ENCODE results near the gene ZNF548. TPM values are rescaled to one million over a fixed set of nuclear protein-coding genes. Genes with fewer than 3 reads are reported as not detected.

ZNF548 gene
- total RNA-seq, 2 donors from 2014 or later = 8.1 to 10.7 TPM

DNA sequence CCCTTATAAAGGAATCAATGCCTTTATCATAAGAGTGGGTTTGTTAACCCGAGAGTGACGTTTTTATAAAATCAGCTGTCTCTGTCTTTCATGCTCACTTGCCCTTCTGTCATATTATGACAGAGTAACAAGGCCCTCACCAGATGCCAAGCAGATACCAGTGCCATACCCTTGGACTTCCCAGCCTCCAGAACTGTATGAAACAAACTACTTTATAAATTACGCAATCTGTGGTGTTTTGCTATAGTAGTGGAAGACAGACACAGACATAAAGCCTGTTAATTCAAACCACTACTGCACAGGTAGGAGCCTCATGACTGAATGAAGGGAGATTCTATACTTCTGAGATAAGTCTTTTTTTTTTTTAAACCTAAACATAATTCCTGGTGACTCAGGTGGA is 62.7 kb downstream of the ZNF548 start:
- intact Hi-C loops (cut with DNase I, micrococcal nuclease) = no loop called here
- ATAC-seq = no peak
- DNase-seq = no peak

Other genes with a start within 250 kb of the ZNF548 start
- not detected for gene ZIM3, start 244.7 kb upstream of the ZNF548 start, total RNA-seq
- gene DUXA, start 222.4 kb upstream of the ZNF548 start, total RNA-seq = not detected
- gene ZNF264, start 198.4 kb upstream of the ZNF548 start, total RNA-seq = 10 to 100 TPM; 28.2 to 29.4 TPM
- gene AURKC, start 158.8 kb upstream of the ZNF548 start, total RNA-seq = under 1 TPM; 0.67 to 0.89 TPM
- 10 to 100 TPM in 1 of 2 donors, 1 to 10 TPM in 1; 9.5 to 10.4 TPM for gene ZNF805, start 149.2 kb upstream of the ZNF548 start, total RNA-seq
- gene ZNF460, start 109.4 kb upstream of the ZNF548 start, total RNA-seq = 10 to 100 TPM; 33.1 to 41.6 TPM
- 1 to 10 TPM; 2.8 to 3.5 TPM for gene ZNF543, start 69.4 kb upstream of the ZNF548 start, total RNA-seq
- 1 to 10 TPM; 3.0 to 3.3 TPM for gene ZNF304, start 38.6 kb upstream of the ZNF548 start, total RNA-seq
- gene TRAPPC2B, start 26.3 kb upstream of the ZNF548 start, total RNA-seq = 1 to 10 TPM; 4.4 to 4.5 TPM
- gene ZNF547, start 26.3 kb upstream of the ZNF548 start, total RNA-seq = 1 to 10 TPM; 1.4 to 1.8 TPM
- 10 to 100 TPM in 1 of 2 donors, 1 to 10 TPM in 1; 7.7 to 12.1 TPM for gene ZNF17, start 21.3 kb downstream of the ZNF548 start, total RNA-seq
- 1 to 10 TPM; 7.3 to 8.3 TPM for gene ZNF749, start 45.5 kb downstream of the ZNF548 start, total RNA-seq
- gene VN1R1, start 67.3 kb downstream of the ZNF548 start, total RNA-seq = under 1 TPM; 0.37 to 0.50 TPM
- 1 to 10 TPM; 3.2 to 3.8 TPM for gene ZNF772, start 87.7 kb downstream of the ZNF548 start, total RNA-seq
- 1 to 10 TPM; 3.2 to 4.0 TPM for gene ZNF419, start 97.9 kb downstream of the ZNF548 start, total RNA-seq
- gene ZNF773, start 110.1 kb downstream of the ZNF548 start, total RNA-seq = 1 to 10 TPM; 2.6 to 5.0 TPM
- gene ZNF549, start 137.5 kb downstream of the ZNF548 start, total RNA-seq = 1 to 10 TPM; 2.7 to 3.5 TPM
- gene ZNF550, start 170.0 kb downstream of the ZNF548 start, total RNA-seq = 1 to 10 TPM; 2.7 to 5.3 TPM
- gene ZNF416, start 189.1 kb downstream of the ZNF548 start, total RNA-seq = 1 to 10 TPM; 2.0 to 3.2 TPM
- gene ZIK1, start 194.3 kb downstream of the ZNF548 start, total RNA-seq = 1 to 10 TPM in 1 of 2 donors, under 1 TPM in 1; 0.95 to 1.5 TPM
- 1 to 10 TPM; 1.2 to 1.7 TPM for gene ZNF530, start 210.0 kb downstream of the ZNF548 start, total RNA-seq
- gene ZNF134, start 224.4 kb downstream of the ZNF548 start, total RNA-seq = 1 to 10 TPM; 7.4 to 9.0 TPM
- 1 to 10 TPM; 7.4 to 9.9 TPM for gene ZNF211, start 243.3 kb downstream of the ZNF548 start, total RNA-seq

Measured in left colon (tissue), 2 donors.